Jurkat, Clone E6-1 (cell line): ENCODE data around the gene TNFRSF9. TPM values are rescaled to one million over a fixed set of nuclear protein-coding genes. Genes with fewer than 3 reads are reported as not detected.
"Not testable (repeated sequence)": the region's sequence is repeated elsewhere in the genome, so short reads cannot be mapped to it uniquely, and the experiment has no call there.

Source experiments
- DNase-seq: peaks from one replicate; pipeline ENCODE4 v3.0.0-alpha.2; 2011; ENCODE audit warnings: low read depth, low spot score
- H3K4me3 ChIP-seq: 2 replicates; pipeline ENCODE4 v1.5.1; 2011; ENCODE audit warnings: mild to moderate bottlenecking, low read length, control low read depth, moderate library complexity
- polyA plus RNA-seq: library from polyadenylated mRNA; unstranded; fragments of >200 nt; gene quantifications from one replicate; pipeline ENCODE4 v1.2.1, GENCODE V29; 2012; ENCODE audit warnings: missing spikeins; ENCODE audit not compliant: insufficient read length, insufficient read depth

Gene TNFRSF9
- not detected for polyA plus RNA-seq

GRCh38 chr1:7940745-7941436, at the start of gene TNFRSF9:
TNFRSF9 (minus strand) TSS chr1:7940839; CDS start chr1:7939994, 845 bp downstream.
- H3K4me3 ChIP-seq, result no peak within 1 kb of the TSS
- DNase-seq, result no peak

GRCh38 chr1:7989762-7990428, 49.3 kb upstream of the TNFRSF9 start:
- H3K4me3 ChIP-seq, result no peak overlapping the region
- DNase-seq, result no peak

GRCh38 chr1:7988576-7988975, 47.9 kb upstream of the TNFRSF9 start:
- DNase-seq, result no peak
- H3K4me3 ChIP-seq, result no peak overlapping the region

GRCh38 chr1:7987528-7987927, 46.9 kb upstream of the TNFRSF9 start:
- H3K4me3 ChIP-seq, result no peak overlapping the region
- no peak for DNase-seq

GRCh38 chr1:7985851-7986612, 45.4 kb upstream of the TNFRSF9 start:
- no peak for DNase-seq
- no peak overlapping the region for H3K4me3 ChIP-seq

GRCh38 chr1:7984811-7985210, 44.2 kb upstream of the TNFRSF9 start:
- no peak overlapping the region for H3K4me3 ChIP-seq

GRCh38 chr1:7983086-7983778, 42.6 kb upstream of the TNFRSF9 start:
- no peak overlapping the region for H3K4me3 ChIP-seq
- no peak for DNase-seq

More at GRCh38 chr1:7984811-7985210, 44.2 kb upstream of the TNFRSF9 start:
- no peak for DNase-seq

GRCh38 chr1:7980984-7981383, 40.3 kb upstream of the TNFRSF9 start:
- no peak for DNase-seq
- no peak overlapping the region for H3K4me3 ChIP-seq

GRCh38 chr1:7975212-7975865, 34.7 kb upstream of the TNFRSF9 start:
- no peak overlapping the region for H3K4me3 ChIP-seq
- no peak for DNase-seq

GRCh38 chr1:7973086-7973485, 32.4 kb upstream of the TNFRSF9 start:
- no peak overlapping the region for H3K4me3 ChIP-seq

GRCh38 chr1:7972285-7972684, 31.6 kb upstream of the TNFRSF9 start:
- DNase-seq, result no peak
- no peak overlapping the region for H3K4me3 ChIP-seq

More at GRCh38 chr1:7973086-7973485, 32.4 kb upstream of the TNFRSF9 start:
- DNase-seq, result no peak

GRCh38 chr1:7971024-7971423, 30.4 kb upstream of the TNFRSF9 start:
- no peak for DNase-seq
- H3K4me3 ChIP-seq, result no peak overlapping the region

GRCh38 chr1:7970246-7970645, 29.6 kb upstream of the TNFRSF9 start:
- no peak for DNase-seq
- H3K4me3 ChIP-seq, result no peak overlapping the region

- no peak overlapping the region for H3K4me3 ChIP-seq
- no peak for DNase-seq
Observed at GRCh38 chr1:7967651-7968050, 27.0 kb upstream of the TNFRSF9 start.

GRCh38 chr1:7967196-7967595, 26.6 kb upstream of the TNFRSF9 start:
- H3K4me3 ChIP-seq, result no peak overlapping the region
- peak; percentile 15 for DNase-seq

GRCh38 chr1:7964476-7964875, 23.8 kb upstream of the TNFRSF9 start:
- no peak for DNase-seq

GRCh38 chr1:7963841-7964240, 23.2 kb upstream of the TNFRSF9 start:
- H3K4me3 ChIP-seq, DNase-seq: not testable (repeated sequence)

More at GRCh38 chr1:7964476-7964875, 23.8 kb upstream of the TNFRSF9 start:
- H3K4me3 ChIP-seq, result no peak overlapping the region

GRCh38 chr1:7963378-7963730, 22.7 kb upstream of the TNFRSF9 start:
- not testable (repeated sequence) for DNase-seq, H3K4me3 ChIP-seq
